Measurements from ENCODE around the gene TRIM71. TPM values are rescaled to one million over a fixed set of nuclear protein-coding genes. Genes with fewer than 3 reads are reported as not detected.
A peak's percentile ranks its signal among the peaks of the same experiment; 100 is the strongest.

The TRIM71 gene
- total and polyA plus RNA-seq, 2 of the 13 experiments (the other 11 are each of a cell fraction or from before 2014, with no cell fraction given) = 21.7 to 76.9 TPM

DNA sequence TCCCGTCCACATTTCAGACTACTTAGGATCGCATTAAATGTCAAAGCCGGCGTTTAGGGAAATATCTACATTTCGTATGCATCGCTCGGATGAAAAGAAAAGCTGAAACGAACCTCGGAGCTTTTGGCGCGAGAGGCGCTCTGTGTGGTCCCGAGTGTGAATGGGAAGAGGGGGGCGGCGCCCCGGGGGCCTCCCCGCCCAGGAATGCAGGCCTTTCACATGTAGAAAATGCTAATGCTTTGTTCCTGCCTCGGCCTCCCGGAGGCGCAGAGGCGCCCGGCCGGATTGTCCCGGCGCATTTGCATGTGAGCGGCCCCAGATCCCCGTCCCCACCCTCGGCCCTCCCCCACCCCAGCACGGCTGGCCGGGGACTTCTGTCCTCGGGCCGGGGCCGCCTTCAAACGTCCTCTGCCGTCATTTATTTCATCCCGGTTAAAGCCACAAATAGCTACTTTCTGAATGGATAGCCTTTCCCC lies 37.0 kb upstream of the TRIM71 start (continued):
- TF ChIP-seq, protein P1, sequence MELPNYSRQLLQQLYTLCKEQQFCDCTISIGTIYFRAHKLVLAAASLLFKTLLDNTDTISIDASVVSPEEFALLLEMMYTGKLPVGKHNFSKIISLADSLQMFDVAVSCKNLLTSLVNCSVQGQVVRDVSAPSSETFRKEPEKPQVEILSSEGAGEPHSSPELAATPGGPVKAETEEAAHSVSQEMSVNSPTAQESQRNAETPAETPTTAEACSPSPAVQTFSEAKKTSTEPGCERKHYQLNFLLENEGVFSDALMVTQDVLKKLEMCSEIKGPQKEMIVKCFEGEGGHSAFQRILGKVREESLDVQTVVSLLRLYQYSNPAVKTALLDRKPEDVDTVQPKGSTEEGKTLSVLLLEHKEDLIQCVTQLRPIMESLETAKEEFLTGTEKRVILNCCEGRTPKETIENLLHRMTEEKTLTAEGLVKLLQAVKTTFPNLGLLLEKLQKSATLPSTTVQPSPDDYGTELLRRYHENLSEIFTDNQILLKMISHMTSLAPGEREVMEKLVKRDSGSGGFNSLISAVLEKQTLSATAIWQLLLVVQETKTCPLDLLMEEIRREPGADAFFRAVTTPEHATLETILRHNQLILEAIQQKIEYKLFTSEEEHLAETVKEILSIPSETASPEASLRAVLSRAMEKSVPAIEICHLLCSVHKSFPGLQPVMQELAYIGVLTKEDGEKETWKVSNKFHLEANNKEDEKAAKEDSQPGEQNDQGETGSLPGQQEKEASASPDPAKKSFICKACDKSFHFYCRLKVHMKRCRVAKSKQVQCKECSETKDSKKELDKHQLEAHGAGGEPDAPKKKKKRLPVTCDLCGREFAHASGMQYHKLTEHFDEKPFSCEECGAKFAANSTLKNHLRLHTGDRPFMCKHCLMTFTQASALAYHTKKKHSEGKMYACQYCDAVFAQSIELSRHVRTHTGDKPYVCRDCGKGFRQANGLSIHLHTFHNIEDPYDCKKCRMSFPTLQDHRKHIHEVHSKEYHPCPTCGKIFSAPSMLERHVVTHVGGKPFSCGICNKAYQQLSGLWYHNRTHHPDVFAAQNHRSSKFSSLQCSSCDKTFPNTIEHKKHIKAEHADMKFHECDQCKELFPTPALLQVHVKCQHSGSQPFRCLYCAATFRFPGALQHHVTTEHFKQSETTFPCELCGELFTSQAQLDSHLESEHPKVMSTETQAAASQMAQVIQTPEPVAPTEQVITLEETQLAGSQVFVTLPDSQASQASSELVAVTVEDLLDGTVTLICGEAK (IDR thresholded peaks at IDR 0.05) = no peak
- TF ChIP-seq, protein P1 (CRISPR knock-in tag; IDR thresholded peaks at IDR 0.05) = 0 out of 2 replicates have a peak, but pooled peaks have one; percentile 27
- TF ChIP-seq EP300 (IDR thresholded peaks at IDR 0.05; ENCODE audit: low read depth in 2 of 2, low read length in 2 of 2) (peak; percentile 16 to 44; a peak in 2 of 4 replicates), EP300 (CRISPR knock-in tag; IDR thresholded peaks at IDR 0.05; ENCODE audit: borderline replicate concordance) (no peak), FOXM1 (CRISPR knock-in tag; IDR thresholded peaks at IDR 0.05) (no peak)
- TF ChIP-seq, protein P2, sequence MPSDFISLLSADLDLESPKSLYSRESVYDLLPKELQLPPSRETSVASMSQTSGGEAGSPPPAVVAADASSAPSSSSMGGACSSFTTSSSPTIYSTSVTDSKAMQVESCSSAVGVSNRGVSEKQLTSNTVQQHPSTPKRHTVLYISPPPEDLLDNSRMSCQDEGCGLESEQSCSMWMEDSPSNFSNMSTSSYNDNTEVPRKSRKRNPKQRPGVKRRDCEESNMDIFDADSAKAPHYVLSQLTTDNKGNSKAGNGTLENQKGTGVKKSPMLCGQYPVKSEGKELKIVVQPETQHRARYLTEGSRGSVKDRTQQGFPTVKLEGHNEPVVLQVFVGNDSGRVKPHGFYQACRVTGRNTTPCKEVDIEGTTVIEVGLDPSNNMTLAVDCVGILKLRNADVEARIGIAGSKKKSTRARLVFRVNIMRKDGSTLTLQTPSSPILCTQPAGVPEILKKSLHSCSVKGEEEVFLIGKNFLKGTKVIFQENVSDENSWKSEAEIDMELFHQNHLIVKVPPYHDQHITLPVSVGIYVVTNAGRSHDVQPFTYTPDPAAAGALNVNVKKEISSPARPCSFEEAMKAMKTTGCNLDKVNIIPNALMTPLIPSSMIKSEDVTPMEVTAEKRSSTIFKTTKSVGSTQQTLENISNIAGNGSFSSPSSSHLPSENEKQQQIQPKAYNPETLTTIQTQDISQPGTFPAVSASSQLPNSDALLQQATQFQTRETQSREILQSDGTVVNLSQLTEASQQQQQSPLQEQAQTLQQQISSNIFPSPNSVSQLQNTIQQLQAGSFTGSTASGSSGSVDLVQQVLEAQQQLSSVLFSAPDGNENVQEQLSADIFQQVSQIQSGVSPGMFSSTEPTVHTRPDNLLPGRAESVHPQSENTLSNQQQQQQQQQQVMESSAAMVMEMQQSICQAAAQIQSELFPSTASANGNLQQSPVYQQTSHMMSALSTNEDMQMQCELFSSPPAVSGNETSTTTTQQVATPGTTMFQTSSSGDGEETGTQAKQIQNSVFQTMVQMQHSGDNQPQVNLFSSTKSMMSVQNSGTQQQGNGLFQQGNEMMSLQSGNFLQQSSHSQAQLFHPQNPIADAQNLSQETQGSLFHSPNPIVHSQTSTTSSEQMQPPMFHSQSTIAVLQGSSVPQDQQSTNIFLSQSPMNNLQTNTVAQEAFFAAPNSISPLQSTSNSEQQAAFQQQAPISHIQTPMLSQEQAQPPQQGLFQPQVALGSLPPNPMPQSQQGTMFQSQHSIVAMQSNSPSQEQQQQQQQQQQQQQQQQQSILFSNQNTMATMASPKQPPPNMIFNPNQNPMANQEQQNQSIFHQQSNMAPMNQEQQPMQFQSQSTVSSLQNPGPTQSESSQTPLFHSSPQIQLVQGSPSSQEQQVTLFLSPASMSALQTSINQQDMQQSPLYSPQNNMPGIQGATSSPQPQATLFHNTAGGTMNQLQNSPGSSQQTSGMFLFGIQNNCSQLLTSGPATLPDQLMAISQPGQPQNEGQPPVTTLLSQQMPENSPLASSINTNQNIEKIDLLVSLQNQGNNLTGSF (CRISPR knock-in tag; IDR thresholded peaks at IDR 0.05) = no peak
- TF ChIP-seq, protein P3, sequence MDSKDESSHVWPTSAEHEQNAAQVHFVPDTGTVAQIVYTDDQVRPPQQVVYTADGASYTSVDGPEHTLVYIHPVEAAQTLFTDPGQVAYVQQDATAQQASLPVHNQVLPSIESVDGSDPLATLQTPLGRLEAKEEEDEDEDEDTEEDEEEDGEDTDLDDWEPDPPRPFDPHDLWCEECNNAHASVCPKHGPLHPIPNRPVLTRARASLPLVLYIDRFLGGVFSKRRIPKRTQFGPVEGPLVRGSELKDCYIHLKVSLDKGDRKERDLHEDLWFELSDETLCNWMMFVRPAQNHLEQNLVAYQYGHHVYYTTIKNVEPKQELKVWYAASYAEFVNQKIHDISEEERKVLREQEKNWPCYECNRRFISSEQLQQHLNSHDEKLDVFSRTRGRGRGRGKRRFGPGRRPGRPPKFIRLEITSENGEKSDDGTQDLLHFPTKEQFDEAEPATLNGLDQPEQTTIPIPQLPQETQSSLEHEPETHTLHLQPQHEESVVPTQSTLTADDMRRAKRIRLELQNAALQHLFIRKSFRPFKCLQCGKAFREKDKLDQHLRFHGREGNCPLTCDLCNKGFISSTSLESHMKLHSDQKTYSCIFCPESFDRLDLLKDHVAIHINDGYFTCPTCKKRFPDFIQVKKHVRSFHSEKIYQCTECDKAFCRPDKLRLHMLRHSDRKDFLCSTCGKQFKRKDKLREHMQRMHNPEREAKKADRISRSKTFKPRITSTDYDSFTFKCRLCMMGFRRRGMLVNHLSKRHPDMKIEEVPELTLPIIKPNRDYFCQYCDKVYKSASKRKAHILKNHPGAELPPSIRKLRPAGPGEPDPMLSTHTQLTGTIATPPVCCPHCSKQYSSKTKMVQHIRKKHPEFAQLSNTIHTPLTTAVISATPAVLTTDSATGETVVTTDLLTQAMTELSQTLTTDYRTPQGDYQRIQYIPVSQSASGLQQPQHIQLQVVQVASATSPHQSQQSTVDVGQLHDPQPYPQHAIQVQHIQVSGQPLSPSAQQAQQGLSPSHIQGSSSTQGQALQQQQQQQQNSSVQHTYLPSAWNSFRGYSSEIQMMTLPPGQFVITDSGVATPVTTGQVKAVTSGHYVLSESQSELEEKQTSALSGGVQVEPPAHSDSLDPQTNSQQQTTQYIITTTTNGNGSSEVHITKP (CRISPR knock-in tag; IDR thresholded peaks at IDR 0.05; ENCODE audit: low read depth) = 0 out of 2 replicates have a peak, but pooled peaks have one; percentile 20
- TF ChIP-seq, protein P4, sequence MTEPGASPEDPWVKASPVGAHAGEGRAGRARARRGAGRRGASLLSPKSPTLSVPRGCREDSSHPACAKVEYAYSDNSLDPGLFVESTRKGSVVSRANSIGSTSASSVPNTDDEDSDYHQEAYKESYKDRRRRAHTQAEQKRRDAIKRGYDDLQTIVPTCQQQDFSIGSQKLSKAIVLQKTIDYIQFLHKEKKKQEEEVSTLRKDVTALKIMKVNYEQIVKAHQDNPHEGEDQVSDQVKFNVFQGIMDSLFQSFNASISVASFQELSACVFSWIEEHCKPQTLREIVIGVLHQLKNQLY (CRISPR knock-in tag; IDR thresholded peaks at IDR 0.05) = no peak

Measured in HepG2 (cell line).